ENCODE results near the gene SMYD3.

The SMYD3 gene

DNA sequence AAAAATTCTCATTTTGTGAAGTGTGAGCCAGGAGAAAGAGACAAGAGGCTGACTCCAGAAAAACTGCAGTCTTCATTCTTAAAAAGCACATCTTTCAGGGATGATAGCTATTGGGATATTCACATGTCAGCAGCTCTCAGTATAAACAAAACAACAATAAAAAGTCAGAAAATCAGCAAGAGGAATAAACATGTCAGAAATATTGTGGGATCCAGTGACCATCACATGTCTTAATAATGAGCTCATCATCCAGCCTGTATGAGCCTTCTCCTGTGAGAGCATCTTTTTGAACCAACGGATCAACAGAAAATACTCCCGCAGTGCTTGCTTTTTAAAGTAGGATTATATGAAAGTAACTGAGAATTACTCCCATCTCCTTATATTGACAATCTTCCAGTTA is 241.6 kb downstream of the SMYD3 start:
- Histone ChIP-seq H2AFZ (ENCODE audit: low read length) (no peak overlapping the region), H3K4me1 (ENCODE audit: insufficient read depth, low read length, poor library complexity, severe bottlenecking) (peaks cover 15% of the 10 kb centered on the region), H3K9ac (ENCODE audit: low read depth, low read length, poor library complexity, severe bottlenecking) (no peak overlapping the region), H3F3A (ENCODE audit: low read depth) (no peaks in the 10 kb centered on the region), H3K9me3 (ENCODE audit: insufficient read depth, low read depth, low read length) (no peaks in the 10 kb centered on the region), H3K4me2 (ENCODE audit: low read depth, low read length, poor library complexity, severe bottlenecking) (no peak overlapping the region), H3K9me2 (replicated peaks; ENCODE audit: low read depth, low read length) (no peaks in the 10 kb centered on the region), H3K79me2 (ENCODE audit: insufficient read depth, low read length) (no peaks in the 10 kb centered on the region), H3K4me3 (ENCODE audit: low read length, poor library complexity, severe bottlenecking) (no peak overlapping the region), H3K36me3 (ENCODE audit: insufficient read depth, low read length) (no peaks in the 10 kb centered on the region), H3K27me3 (ENCODE audit: insufficient read depth, low read length, poor library complexity, severe bottlenecking) (no peaks in the 10 kb centered on the region), H4K20me1 (ENCODE audit: insufficient read depth, low read length, poor library complexity, severe bottlenecking) (no peaks in the 10 kb centered on the region)
- no peak for TF ChIP-seq EZH2phosphoT487 (IDR thresholded peaks at IDR 0.05; ENCODE audit: borderline replicate concordance)
- TF ChIP-seq, protein P1, sequence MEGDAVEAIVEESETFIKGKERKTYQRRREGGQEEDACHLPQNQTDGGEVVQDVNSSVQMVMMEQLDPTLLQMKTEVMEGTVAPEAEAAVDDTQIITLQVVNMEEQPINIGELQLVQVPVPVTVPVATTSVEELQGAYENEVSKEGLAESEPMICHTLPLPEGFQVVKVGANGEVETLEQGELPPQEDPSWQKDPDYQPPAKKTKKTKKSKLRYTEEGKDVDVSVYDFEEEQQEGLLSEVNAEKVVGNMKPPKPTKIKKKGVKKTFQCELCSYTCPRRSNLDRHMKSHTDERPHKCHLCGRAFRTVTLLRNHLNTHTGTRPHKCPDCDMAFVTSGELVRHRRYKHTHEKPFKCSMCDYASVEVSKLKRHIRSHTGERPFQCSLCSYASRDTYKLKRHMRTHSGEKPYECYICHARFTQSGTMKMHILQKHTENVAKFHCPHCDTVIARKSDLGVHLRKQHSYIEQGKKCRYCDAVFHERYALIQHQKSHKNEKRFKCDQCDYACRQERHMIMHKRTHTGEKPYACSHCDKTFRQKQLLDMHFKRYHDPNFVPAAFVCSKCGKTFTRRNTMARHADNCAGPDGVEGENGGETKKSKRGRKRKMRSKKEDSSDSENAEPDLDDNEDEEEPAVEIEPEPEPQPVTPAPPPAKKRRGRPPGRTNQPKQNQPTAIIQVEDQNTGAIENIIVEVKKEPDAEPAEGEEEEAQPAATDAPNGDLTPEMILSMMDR (conservative IDR thresholded peaks at IDR 0.05; ENCODE audit: low read length), result no peak

DNA sequence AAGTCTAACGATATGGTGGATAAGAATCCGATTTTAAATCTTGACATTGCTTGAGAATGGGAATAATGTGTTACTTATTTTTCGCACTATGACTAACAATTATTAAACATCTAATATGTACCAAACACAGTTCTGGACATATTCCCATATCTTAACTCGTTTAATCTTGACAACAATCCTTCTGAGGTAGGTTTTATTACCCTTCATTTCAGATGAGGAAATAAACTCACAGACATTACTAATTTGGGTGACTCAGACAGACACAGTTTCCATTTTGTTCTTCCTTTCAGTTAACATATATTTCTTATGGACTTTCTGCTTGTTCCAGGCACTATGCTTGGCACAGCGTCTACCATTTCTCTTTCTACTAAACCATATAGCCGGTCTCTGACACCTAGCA is 244.8 kb downstream of the SMYD3 start:
- Histone ChIP-seq H3K9me3 (ENCODE audit: insufficient read depth, low read depth, low read length) (peaks cover 5% of the 10 kb centered on the region; the same call in 1 of the 2 replicates), H2AFZ (ENCODE audit: low read length) (no peak overlapping the region), H4K20me1 (ENCODE audit: insufficient read depth, low read length, poor library complexity, severe bottlenecking) (no peaks in the 10 kb centered on the region), H3K27me3 (ENCODE audit: insufficient read depth, low read length, poor library complexity, severe bottlenecking) (no peaks in the 10 kb centered on the region), H3F3A (ENCODE audit: low read depth) (no peaks in the 10 kb centered on the region), H3K9me2 (replicated peaks; ENCODE audit: low read depth, low read length) (no peaks in the 10 kb centered on the region), H3K9ac (ENCODE audit: low read depth, low read length, poor library complexity, severe bottlenecking) (no peak overlapping the region), H3K79me2 (ENCODE audit: insufficient read depth, low read length) (no peaks in the 10 kb centered on the region), H3K4me3 (ENCODE audit: low read length, poor library complexity, severe bottlenecking) (no peak overlapping the region), H3K36me3 (ENCODE audit: insufficient read depth, low read length) (no peaks in the 10 kb centered on the region), H3K4me1 (ENCODE audit: insufficient read depth, low read length, poor library complexity, severe bottlenecking) (peaks cover 15% of the 10 kb centered on the region), H3K4me2 (ENCODE audit: low read depth, low read length, poor library complexity, severe bottlenecking) (no peak overlapping the region)
- TF ChIP-seq, protein P1 (conservative IDR thresholded peaks at IDR 0.05; ENCODE audit: low read length), result no peak
- TF ChIP-seq EZH2phosphoT487 (IDR thresholded peaks at IDR 0.05; ENCODE audit: borderline replicate concordance), result no peak

DNA sequence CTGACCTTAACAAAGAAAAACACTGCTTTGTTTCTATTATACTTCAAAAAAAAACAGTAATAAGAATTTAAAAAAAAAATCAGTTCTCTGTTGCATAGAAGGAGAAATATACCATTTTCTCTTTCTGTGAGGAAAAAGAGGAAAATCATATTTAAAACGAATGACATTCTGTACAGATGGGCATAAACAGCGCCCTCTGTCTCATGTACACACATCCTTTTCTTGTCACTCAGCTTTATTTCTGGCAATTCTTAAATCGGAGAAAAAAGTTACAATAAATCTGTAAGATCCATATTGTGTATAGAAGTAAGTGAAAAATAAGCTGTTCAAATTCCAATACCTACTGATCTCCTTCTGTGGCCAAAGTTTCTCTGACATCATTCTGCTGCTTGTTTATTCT is 245.4 kb downstream of the SMYD3 start:
- Histone ChIP-seq H3K4me1 (ENCODE audit: insufficient read depth, low read length, poor library complexity, severe bottlenecking) (peaks cover 15% of the 10 kb centered on the region), H3K36me3 (ENCODE audit: insufficient read depth, low read length) (no peaks in the 10 kb centered on the region), H3K27me3 (ENCODE audit: insufficient read depth, low read length, poor library complexity, severe bottlenecking) (no peaks in the 10 kb centered on the region), H3K79me2 (ENCODE audit: insufficient read depth, low read length) (no peaks in the 10 kb centered on the region), H3K4me2 (ENCODE audit: low read depth, low read length, poor library complexity, severe bottlenecking) (no peak overlapping the region), H3F3A (ENCODE audit: low read depth) (no peaks in the 10 kb centered on the region), H3K9me2 (replicated peaks; ENCODE audit: low read depth, low read length) (no peaks in the 10 kb centered on the region), H2AFZ (ENCODE audit: low read length) (no peak overlapping the region), H3K9ac (ENCODE audit: low read depth, low read length, poor library complexity, severe bottlenecking) (no peak overlapping the region), H4K20me1 (ENCODE audit: insufficient read depth, low read length, poor library complexity, severe bottlenecking) (no peaks in the 10 kb centered on the region), H3K4me3 (ENCODE audit: low read length, poor library complexity, severe bottlenecking) (no peak overlapping the region), H3K9me3 (ENCODE audit: insufficient read depth, low read depth, low read length) (peaks cover 5% of the 10 kb centered on the region; the same call in 1 of the 2 replicates)
- TF ChIP-seq EZH2phosphoT487 (IDR thresholded peaks at IDR 0.05; ENCODE audit: borderline replicate concordance), result no peak
- TF ChIP-seq, protein P1 (conservative IDR thresholded peaks at IDR 0.05; ENCODE audit: low read length), result peak; percentile 71

Data from Loucy (cell line).